HT-29 (cell line): Measurements from ENCODE around the gene GLI1. TPM values are rescaled to one million over a fixed set of nuclear protein-coding genes. Genes with fewer than 3 reads are reported as not detected.
A peak's percentile ranks its signal among the peaks of the same experiment; 100 is the strongest.

ENCODE experiments used
- DNase-seq: peaks from one replicate; pipeline ENCODE4 v3.0.0-alpha.2; 2015; ENCODE audit warnings: low spot score
- total RNA-seq: library from RNA; depleted of rRNA; stranded (reverse); fragments of >200 nt; shearing (Covaris generic); gene quantifications from 2 replicates; pipeline ENCODE4 v1.2.3, GENCODE V29; 2014

GLI1 gene
- total RNA-seq, 1 experiment from 2014 or later, result 4.2 TPM

DNA sequence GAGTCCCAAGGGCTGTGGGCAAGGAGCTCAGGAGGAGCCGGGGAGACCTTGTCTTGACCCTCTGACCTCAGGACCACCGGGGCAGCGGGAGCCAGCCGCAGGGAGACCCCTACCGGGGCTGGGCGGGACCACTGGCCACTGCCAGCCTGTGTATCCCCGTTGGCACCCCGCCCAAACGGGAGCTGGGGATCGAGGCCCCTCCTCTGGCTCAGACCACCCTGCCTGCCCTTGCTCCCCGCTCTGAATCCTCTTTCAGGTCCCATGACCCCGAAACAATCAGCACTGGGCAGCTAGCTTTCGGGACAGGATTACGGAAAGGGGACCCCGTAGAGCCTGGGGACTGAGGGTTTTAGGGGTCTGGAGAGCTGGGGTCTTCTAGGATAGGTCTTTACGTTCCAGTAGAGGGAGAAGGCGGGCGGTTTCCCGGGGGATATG is 1.3 kb downstream of the GLI1 start:
- no peak for DNase-seq

DNA sequence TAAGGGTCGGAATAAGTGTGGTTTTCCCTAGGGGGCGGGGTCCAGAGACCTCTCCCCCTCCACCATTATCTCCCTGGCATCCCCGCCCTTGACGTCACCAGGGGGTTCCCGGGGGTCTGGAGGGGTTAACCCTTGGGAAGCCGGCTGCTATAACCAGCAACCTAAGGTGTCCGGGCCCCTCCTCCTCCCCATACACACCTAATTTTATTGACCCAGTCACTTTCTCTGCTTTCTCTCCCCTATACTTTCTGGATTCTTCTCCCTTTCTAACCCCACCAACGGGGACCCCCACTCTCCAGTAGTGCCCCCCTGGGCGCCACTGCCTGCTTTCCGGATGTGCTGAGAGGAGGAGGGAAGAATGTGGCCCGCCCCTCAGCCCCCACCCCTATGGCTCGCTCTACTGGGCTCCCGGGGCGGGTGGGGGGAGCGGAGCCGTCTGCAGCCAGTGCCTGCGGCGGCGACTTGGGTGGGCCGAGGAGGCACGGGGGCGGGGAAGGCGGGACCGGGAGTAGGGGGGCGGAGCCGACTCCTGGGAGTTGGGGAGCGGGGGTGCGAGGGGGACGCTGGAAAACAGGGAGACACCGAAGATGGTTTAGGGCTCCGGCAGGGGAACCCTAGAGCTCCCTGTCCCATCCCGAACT is 1.8 kb downstream of the GLI1 start:
- peak; percentile 45 for DNase-seq

DNA sequence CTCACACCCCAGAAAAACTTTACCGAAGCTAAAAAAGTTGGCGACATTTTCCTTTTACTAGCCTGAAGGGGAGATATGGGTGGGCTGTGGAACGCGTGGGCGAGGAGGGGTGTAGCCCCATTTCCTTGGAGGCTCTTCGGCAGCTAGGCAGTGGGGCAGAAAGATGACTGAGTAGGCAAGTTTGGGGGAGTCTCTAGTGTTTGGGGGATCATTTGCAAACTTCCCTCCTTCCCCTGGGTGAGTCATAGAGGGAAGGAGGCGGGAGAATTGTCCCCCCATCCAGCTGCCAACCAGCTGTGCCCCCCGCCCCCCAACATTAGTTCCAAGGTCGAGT is 2.3 kb downstream of the GLI1 start:
- DNase-seq, result no peak

DNA sequence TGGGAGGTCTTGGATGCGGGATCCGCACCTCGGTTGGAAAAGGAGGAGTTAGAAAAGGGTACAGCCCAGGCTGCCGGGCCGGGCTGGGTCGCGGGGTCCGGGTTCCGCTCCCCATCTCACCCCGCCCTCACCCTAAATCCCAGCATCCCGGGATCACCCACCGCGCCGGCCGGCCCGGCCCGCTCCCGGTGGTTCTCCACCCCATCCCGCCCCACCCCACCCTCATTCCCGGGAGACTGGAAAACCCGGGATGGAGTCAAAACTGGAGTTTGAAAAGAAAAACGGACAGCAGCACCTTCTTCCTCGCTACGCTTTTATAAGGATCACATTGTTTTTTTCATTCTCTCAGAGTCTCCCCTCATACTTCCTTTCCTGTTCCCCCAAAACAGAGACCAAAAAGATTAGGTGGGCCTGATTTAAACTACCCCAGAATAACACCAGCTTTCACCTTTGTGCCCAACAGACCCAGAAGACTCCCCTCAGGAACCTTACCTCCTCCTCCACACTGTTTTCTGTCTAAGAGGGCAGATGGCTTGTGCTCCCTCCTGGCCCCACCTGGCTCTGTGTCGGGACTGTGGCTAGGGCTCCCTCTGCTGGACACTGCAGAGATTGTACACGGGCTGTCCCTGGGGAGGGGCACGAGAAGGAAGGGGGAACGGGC is 2.8 kb downstream of the GLI1 start:
- peak; percentile 96 for DNase-seq

DNA sequence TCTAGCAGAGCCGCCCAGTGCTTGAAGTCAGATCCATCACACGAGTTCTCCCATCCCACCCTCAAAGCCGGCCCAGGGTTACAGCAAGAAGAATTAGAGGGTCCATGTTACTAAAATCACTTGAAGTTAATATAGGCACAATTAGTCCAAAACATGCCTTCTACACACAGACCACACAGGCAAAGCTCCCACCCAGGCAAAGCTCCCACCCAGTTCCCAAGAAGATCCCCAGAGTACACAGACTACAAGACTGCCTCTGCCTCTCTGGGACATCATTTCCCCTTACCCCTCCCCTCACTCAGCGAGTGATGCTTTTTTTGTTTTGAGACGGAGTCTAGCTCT is 3.3 kb downstream of the GLI1 start:
- no peak for DNase-seq

DNA sequence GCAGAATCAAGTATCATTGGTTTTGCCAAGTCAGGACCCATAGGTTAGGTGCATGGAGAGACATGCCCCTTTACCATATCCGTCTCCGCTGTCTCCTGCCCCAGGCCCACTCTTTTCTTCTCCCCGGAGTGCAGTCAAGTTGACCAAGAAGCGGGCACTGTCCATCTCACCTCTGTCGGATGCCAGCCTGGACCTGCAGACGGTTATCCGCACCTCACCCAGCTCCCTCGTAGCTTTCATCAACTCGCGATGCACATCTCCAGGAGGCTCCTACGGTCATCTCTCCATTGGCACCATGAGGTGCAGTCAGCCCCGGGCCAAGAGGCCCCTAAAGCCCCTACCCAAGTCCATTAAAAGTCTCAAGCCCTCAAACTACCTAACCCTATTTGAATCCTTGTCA is 5.0 kb downstream of the GLI1 start:
- DNase-seq, result no peak

DNA sequence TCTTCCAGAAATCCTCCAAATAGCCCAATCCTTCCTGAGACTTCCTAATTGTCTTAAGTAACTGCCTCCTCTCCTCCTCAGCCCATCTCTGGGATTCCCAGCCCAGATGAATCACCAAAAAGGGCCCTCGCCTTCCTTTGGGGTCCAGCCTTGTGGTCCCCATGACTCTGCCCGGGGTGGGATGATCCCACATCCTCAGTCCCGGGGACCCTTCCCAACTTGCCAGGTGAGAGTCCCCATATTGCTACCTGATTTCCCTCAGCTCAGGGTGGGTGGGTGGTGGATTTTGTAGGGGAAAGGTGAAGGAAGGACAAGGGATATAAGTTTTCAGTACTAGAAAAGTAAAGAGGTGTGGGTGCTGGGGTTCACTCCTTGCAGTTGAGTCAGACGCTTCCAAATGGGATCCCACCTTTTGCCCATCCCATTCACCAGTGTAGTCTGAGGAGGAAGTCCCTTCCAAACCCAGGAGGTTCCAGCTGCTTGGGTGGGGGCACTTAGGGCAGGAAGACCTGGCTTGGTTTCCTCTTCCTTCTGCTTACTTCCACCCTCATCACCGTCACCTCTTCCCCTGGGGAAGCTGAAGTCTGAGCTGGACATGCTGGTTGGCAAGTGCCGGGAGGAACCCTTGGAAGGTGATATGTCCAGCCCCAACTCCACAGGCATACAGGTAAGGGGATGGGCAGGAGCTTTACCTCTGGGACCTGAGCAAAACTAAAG is 5.6 kb downstream of the GLI1 start:
- no peak for DNase-seq

DNA sequence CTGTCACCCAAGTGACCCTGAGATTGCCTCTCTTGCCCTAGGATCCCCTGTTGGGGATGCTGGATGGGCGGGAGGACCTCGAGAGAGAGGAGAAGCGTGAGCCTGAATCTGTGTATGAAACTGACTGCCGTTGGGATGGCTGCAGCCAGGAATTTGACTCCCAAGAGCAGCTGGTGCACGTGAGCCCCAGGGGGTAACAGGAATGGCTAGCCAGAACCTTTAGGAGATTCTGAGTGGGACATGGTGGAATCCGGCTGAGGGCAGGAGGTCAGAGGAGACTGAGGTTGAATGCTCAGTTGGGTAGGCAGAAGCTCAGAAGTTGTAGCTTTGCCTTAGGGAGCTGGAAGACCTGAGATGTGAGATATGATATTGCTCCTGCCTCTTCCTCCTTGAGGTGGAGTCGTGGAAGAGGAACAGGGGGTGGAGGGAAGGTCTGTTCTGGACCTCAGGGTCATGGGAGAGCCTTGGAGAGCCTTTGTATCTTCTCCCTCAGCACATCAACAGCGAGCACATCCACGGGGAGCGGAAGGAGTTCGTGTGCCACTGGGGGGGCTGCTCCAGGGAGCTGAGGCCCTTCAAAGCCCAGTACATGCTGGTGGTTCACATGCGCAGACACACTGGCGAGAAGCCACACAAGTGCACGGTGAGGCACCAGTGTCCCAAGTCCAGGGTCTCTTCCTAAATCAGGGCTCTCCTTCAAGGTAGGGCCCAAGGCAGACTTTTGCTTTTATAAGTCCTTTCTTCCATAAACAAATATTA is 6.3 kb downstream of the GLI1 start:
- no peak for DNase-seq

DNA sequence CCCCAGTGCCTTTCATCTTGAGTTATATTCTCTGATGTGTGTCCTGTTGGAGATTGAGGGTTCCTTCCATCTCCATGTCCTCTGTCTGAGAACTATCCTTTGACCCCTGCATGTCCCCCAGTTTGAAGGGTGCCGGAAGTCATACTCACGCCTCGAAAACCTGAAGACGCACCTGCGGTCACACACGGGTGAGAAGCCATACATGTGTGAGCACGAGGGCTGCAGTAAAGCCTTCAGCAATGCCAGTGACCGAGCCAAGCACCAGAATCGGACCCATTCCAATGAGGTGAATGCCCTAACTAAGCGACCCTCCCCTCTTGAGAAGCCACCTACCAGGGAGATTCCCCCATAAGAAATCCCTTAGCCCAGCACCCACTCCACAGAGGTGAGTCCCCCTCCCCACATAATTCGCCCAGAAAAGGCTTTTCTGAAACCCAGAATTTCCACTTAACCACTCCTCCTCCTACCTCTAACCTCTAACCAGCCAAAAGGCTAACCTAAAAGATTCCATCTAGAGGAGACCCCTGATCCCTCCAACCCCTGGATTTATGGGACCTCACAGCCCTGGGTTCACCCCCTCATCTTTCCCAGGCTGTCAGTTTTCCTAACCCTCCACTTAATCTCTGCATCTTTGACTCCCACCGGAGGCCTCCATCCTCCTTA is 7.8 kb downstream of the GLI1 start:
- no peak for DNase-seq

DNA sequence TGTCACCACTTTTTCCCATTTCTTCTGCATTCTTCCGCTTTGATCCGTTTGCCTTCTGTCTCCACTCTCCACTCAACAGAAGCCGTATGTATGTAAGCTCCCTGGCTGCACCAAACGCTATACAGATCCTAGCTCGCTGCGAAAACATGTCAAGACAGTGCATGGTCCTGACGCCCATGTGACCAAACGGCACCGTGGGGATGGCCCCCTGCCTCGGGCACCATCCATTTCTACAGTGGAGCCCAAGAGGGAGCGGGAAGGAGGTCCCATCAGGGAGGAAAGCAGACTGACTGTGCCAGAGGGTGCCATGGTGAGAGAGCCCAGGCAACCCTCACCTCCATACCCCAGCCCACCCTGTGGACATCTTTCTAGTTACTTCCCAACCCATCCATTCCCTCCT is 8.3 kb downstream of the GLI1 start:
- no peak for DNase-seq

DNA sequence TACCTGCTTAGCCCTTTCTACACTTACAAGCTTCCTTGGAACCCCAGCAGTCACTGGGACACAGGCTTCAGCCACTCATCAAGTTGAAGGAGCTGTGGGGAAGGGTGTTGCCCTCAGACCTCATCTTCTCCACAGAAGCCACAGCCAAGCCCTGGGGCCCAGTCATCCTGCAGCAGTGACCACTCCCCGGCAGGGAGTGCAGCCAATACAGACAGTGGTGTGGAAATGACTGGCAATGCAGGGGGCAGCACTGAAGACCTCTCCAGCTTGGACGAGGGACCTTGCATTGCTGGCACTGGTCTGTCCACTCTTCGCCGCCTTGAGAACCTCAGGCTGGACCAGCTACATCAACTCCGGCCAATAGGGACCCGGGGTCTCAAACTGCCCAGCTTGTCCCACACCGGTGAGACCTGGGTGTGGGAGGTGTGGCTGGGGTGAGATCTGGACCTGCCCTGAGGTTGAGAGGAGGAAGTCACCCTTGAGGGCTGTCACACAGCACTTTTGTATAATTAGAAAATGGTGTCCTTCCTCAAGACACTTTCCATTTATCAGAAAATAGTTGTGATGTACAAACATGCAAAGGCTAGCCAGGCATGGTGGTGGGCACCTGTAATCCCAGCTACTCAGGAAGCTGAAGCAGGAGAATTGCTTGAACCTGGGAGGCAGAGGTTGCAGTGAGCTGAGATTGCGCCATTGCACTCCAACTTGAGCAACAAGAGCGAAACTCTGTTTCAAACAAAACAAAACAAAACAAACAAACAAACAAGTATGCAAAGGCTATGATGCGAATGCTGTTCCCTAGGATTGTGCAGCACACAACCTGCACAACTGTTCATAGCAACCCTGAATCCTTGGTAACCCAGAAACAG is 9.9 kb downstream of the GLI1 start:
- no peak for DNase-seq

DNA sequence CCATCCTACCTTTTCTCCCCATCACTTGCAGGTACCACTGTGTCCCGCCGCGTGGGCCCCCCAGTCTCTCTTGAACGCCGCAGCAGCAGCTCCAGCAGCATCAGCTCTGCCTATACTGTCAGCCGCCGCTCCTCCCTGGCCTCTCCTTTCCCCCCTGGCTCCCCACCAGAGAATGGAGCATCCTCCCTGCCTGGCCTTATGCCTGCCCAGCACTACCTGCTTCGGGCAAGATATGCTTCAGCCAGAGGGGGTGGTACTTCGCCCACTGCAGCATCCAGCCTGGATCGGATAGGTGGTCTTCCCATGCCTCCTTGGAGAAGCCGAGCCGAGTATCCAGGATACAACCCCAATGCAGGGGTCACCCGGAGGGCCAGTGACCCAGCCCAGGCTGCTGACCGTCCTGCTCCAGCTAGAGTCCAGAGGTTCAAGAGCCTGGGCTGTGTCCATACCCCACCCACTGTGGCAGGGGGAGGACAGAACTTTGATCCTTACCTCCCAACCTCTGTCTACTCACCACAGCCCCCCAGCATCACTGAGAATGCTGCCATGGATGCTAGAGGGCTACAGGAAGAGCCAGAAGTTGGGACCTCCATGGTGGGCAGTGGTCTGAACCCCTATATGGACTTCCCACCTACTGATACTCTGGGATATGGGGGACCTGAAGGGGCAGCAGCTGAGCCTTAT is 10.8 kb downstream of the GLI1 start:
- DNase-seq, result no peak

DNA sequence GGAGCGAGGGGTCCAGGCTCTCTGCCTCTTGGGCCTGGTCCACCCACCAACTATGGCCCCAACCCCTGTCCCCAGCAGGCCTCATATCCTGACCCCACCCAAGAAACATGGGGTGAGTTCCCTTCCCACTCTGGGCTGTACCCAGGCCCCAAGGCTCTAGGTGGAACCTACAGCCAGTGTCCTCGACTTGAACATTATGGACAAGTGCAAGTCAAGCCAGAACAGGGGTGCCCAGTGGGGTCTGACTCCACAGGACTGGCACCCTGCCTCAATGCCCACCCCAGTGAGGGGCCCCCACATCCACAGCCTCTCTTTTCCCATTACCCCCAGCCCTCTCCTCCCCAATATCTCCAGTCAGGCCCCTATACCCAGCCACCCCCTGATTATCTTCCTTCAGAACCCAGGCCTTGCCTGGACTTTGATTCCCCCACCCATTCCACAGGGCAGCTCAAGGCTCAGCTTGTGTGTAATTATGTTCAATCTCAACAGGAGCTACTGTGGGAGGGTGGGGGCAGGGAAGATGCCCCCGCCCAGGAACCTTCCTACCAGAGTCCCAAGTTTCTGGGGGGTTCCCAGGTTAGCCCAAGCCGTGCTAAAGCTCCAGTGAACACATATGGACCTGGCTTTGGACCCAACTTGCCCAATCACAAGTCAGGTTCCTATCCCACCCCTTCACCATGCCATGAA is 11.5 kb downstream of the GLI1 start:
- DNase-seq, result no peak

DNA sequence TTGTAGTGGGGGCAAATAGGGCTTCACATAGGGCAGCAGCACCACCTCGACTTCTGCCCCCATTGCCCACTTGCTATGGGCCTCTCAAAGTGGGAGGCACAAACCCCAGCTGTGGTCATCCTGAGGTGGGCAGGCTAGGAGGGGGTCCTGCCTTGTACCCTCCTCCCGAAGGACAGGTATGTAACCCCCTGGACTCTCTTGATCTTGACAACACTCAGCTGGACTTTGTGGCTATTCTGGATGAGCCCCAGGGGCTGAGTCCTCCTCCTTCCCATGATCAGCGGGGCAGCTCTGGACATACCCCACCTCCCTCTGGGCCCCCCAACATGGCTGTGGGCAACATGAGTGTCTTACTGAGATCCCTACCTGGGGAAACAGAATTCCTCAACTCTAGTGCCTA is 12.1 kb downstream of the GLI1 start:
- no peak for DNase-seq

DNA sequence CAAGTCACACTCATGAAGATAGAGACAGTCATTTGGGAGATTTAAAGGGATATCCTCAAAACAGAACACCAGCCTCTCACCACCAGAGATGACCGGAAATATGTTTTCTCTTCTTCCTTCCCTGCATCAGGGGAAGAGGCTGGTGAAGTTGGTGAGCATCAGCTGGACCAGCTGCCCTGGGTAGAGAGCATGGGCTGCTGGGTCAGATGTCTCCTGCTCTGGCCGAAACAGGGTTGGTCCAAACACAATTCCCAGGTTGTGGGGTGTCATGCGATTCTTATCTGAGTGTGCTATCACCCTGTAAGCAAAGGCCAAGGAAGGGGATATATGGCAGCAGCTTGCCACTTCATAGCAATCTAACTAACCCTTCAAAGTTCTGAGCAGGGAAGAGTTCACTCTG is 12.8 kb downstream of the GLI1 start:
- no peak for DNase-seq

DNA sequence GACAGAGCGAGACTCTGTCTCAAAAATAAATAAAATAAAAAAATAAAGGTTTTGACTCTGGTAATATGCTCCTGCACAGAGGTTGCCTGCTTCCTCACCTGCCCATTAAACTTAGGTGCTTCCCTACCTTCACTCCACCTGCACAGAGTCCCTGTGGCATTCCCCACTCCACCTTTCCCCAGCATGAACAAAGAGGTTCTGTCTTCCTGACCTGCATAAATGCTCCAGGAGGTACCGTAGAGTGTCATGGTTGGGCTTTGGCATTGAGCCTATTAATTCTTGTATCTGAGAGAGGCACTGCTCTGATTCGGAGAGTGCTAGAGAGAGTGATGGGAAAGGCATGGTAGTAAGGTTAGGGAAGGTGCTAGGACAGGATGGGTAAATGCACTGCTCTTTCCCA is 13.8 kb downstream of the GLI1 start:
- peak; percentile 22 for DNase-seq

DNA sequence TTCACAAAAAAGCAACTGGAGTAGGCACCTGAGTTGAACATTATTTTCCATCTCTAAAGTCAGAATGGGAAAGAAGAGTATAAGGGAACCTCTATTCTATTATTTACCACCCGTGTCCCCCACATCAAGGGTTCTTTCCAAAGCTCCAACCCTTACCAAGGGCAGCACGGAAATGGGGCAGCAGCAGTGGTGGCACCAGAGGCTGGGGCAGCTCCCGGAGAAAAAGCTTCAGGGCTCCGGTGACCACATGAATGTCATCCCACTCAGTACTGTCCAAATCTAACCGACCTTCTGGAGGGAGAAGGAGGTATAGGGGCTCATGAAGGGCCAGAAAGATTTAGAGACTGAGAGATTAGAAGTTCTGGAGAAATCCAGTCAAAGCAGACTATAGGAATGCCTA is 14.3 kb downstream of the GLI1 start:
- DNase-seq, result no peak

DNA sequence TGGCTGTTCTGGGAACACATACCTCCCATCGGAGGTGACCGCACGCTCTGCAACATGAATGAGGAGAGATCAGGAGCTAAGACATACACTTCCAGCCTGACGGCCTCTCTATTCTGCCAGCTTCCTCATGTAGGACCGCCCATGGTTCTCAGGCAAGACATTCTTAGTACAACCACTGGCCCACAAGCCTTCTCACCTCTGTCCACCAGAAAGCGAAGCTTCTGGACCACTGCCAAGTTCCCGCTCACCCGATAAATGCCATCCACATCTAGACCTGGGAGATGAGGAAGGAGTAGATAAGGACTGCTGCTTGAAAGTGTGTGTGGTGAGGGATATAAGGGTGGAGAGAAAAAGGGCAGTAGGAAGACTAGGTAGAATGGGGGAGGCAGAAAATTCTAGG is 14.8 kb downstream of the GLI1 start:
- peak; percentile 83 for DNase-seq

DNA sequence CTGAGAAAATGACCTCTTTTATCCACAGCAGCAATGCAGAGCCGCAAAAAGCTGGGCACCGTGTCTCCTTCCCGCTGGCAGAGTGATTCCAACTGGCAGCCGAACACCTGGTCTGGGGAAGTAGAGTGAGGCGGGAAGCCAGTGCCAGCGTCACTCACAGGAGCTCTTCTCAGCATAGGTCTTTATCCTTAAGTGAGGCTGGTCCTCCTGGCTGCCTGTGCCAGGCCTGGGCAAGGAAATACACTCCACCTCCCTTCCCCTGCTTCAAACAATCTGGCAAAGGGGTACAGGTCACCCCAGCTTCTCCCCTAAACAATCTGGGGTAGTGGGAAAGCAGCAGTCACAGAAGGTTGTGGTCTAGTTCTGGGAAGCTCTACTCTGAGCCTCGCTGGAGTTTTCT is 15.3 kb downstream of the GLI1 start:
- no peak for DNase-seq
